ENCODE data around the gene GLIPR2. TPM values are rescaled to one million over a fixed set of nuclear protein-coding genes. Genes with fewer than 3 reads are reported as not detected.
A peak's percentile ranks its signal among the peaks of the same experiment; 100 is the strongest.

Gene GLIPR2
- polyA plus RNA-seq, 1 of the 3 experiments (the other 2 are of a cell fraction) = 38.3 TPM

GRCh38 chr9:36146651-36147050 lies 10.1 kb downstream of the GLIPR2 start:
- ChIA-PET CTCF (interaction anchor here (0.6 to 7.0 kb wide), 4 partner anchors 10 to 47 kb away, joined by 3 to 105 read pairs (median 6); partner anchors contain the start of gene GLIPR2), POLR2A (no interaction called here)
- Histone ChIP-seq H4K20me1 (ENCODE audit: insufficient read depth) (no peaks in the 10 kb centered on the region), H3K4me2 (no peak overlapping the region), H3K4me1 (ENCODE audit: control insufficient read depth in 1 of 2, insufficient read depth in 2 of 2, low read depth in 1 of 2, low read length in 1 of 2) (peaks cover 15 to 34% of the 10 kb centered on the region in 2 experiments; a peak in 3 of 4 replicates), H3F3A (replicated peaks; ENCODE audit: insufficient read depth) (peaks cover 39% of the 10 kb centered on the region), H3K27me3 (ENCODE audit: insufficient read depth) (no peaks in the 10 kb centered on the region), H3K9ac (no peak overlapping the region), H2AFZ (ENCODE audit: low read depth) (no peak overlapping the region), H3K9me3 (no peaks in the 10 kb centered on the region), H3K79me2 (ENCODE audit: insufficient read depth) (peaks cover 11% of the 10 kb centered on the region; the same call in 1 of the 2 replicates), H3K36me3 (replicated peaks in 1 of 2; ENCODE audit: control insufficient read depth in 1 of 2, insufficient read depth in 2 of 2, low read length in 1 of 2) (peaks cover 0 to 29% of the 10 kb centered on the region in 2 experiments), H3K27ac (ENCODE audit: low read depth in 2 of 2, low read length in 1 of 2) (no peak overlapping the region), H3K9me2 (no peaks in the 10 kb centered on the region), H3K4me3 (ENCODE audit: low read depth in 2 of 2, low read length in 1 of 2) (no peak overlapping the region)
- DNase-seq = no peak
- 94% methylated on average over 7 of the region's 10 CpGs for WGBS (ENCODE audit: low lambda C conversion rate)
- TF ChIP-seq MXI1 (IDR thresholded peaks at IDR 0.05; ENCODE audit: low read depth, low read length) (no peak), IRF3 (IDR thresholded peaks at IDR 0.05; ENCODE audit: low read depth, low read length) (no peak), FOXM1 (IDR thresholded peaks at IDR 0.05; ENCODE audit: low read depth) (no peak), REST (IDR thresholded peaks at IDR 0.05; ENCODE audit: low read depth, low read length) (no peak), YY1 (IDR thresholded peaks at IDR 0.05; ENCODE audit: low read depth) (no peak), GABPA (IDR thresholded peaks at IDR 0.05; ENCODE audit: low read depth) (no peak), USF2 (IDR thresholded peaks at IDR 0.05; ENCODE audit: borderline replicate concordance, low read depth, low read length) (no peak)

- Histone ChIP-seq H2AFZ (ENCODE audit: low read depth) (no peak overlapping the region), H3K9me3 (no peaks in the 10 kb centered on the region), H3K4me1 (ENCODE audit: control insufficient read depth in 1 of 2, insufficient read depth in 2 of 2, low read depth in 1 of 2, low read length in 1 of 2) (peaks cover 15 to 41% of the 10 kb centered on the region in 2 experiments; a peak in 3 of 4 replicates), H3K27ac (ENCODE audit: low read depth in 2 of 2, low read length in 1 of 2) (peak overlapping the region in 1 of 2 experiments; percentile 98; a peak in 3 of 4 replicates), H3K4me3 (ENCODE audit: low read depth in 2 of 2, low read length in 1 of 2) (no peak overlapping the region), H4K20me1 (ENCODE audit: insufficient read depth) (no peaks in the 10 kb centered on the region), H3K27me3 (ENCODE audit: insufficient read depth) (no peaks in the 10 kb centered on the region), H3F3A (replicated peaks; ENCODE audit: insufficient read depth) (peaks cover 40% of the 10 kb centered on the region), H3K4me2 (0 out of 2 replicates have a peak overlapping the region, but pooled peaks have one; percentile 74), H3K9me2 (no peaks in the 10 kb centered on the region), H3K36me3 (replicated peaks in 1 of 2; ENCODE audit: control insufficient read depth in 1 of 2, insufficient read depth in 2 of 2, low read length in 1 of 2) (peaks cover 0 to 33% of the 10 kb centered on the region in 2 experiments), H3K79me2 (ENCODE audit: insufficient read depth) (peaks cover 2% of the 10 kb centered on the region; the same call in 1 of the 2 replicates), H3K9ac (no peak overlapping the region)
- WGBS (ENCODE audit: low lambda C conversion rate) = 96% methylated on average over 13 of the region's 14 CpGs
- ChIA-PET POLR2A (interaction anchor here (2.7 kb wide), 1 partner anchor 18 kb away, joined by 38 read pairs; no protein-coding TSS in a partner anchor), CTCF (interaction anchor here (1.1 to 7.0 kb wide), 4 partner anchors 11 to 45 kb away, joined by 3 to 105 read pairs (median 6); partner anchors contain the start of gene GLIPR2)
- no peak for DNase-seq
- TF ChIP-seq USF1 (IDR thresholded peaks at IDR 0.05; ENCODE audit: borderline replicate concordance, low read depth) = no peak
- TF ChIP-seq FOSL2 (IDR thresholded peaks at IDR 0.05; ENCODE audit: borderline replicate concordance, low read depth) = no peak
- no peak for TF ChIP-seq NFIC (IDR thresholded peaks at IDR 0.05; ENCODE audit: borderline replicate concordance)
- TF ChIP-seq IRF3 (IDR thresholded peaks at IDR 0.05; ENCODE audit: low read depth, low read length) = no peak
- no peak for TF ChIP-seq RFX5 (IDR thresholded peaks at IDR 0.05; ENCODE audit: low read length)
- TF ChIP-seq TEAD4 (IDR thresholded peaks at IDR 0.05; ENCODE audit: borderline replicate concordance, insufficient read depth) = no peak
- TF ChIP-seq PBX3 (IDR thresholded peaks at IDR 0.05) = no peak
- TF ChIP-seq SIN3A (IDR thresholded peaks at IDR 0.05; ENCODE audit: borderline replicate concordance, low read depth, low read length) = no peak
- TF ChIP-seq SMC3 (IDR thresholded peaks at IDR 0.05; ENCODE audit: low read depth, low read length) = no peak
- no peak for TF ChIP-seq GABPA (IDR thresholded peaks at IDR 0.05; ENCODE audit: low read depth)
- TF ChIP-seq MXI1 (IDR thresholded peaks at IDR 0.05; ENCODE audit: low read depth, low read length) = no peak
Observed at GRCh38 chr9:36147441-36148175, 11.1 kb downstream of the GLIPR2 start.

Data from SK-N-SH (cell line).